Muscle of back (tissue), 11 donors: ENCODE data around the gene CPLX1. TPM values are rescaled to one million over a fixed set of nuclear protein-coding genes. Genes with fewer than 3 reads are reported as not detected.
"Not testable (repeated sequence)": the region's sequence is repeated elsewhere in the genome, so short reads cannot be mapped to it uniquely, and the experiment has no call there.

Experiments
- DNase-seq, 3 donors: peaks; one replicate each; pipeline versions ENCODE4 v3.0.0 to v3.0.0-alpha.2; 2013
- polyA plus RNA-seq, 10 donors: library from polyadenylated mRNA; unstranded; fragments of 120-200 nt; gene quantifications; one replicate each; pipeline ENCODE4 v1.2.1, GENCODE V29; 2013; ENCODE audit not compliant: insufficient read length in 10 of 10

The CPLX1 gene
- polyA plus RNA-seq, 10 donors, result 0.19 to 0.74 (median 0.29) TPM

- not testable (repeated sequence) for DNase-seq
Observed at GRCh38 chr4:736561-736960, 89.4 kb downstream of the CPLX1 start.

DNA sequence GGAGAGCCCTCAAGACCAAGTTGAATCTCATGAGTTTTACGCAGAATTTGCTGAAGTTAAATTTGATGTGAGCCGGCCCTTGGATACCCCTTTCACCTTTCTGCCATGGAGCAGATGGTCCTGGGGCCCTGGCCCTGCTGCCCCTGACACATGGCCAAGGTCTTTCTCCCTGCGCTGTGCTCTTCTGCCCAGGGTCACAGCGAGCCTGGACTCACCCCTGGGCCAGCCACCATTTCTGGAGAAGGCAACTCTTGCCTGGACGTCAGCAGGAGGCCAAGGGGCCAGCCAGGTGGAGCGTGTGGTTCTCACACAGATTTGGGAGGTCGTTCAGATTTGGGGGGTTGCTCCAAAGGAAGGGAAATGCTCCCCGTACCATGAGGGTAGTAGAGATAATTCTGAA is 90.3 kb downstream of the CPLX1 start:
- no peak for DNase-seq

Other genes with a start within 250 kb of the CPLX1 start
- under 1 TPM in 2 of 10 donors, not detected in 8; 0.18 to 0.29 TPM for gene TMEM271, start 249.8 kb downstream of the CPLX1 start, polyA plus RNA-seq
- gene PDE6B, start 200.6 kb downstream of the CPLX1 start, polyA plus RNA-seq, result 10 to 100 TPM in 8 of 10 donors, 1 to 10 TPM in 2; 10.0 to 17.6 (median 12.5) TPM
- gene ATP5ME, start 151.9 kb downstream of the CPLX1 start, polyA plus RNA-seq, result 100 to 1,000 TPM; 237 to 384 (median 304) TPM
- gene MYL5, start 151.6 kb downstream of the CPLX1 start, polyA plus RNA-seq, result 100 to 1,000 TPM; 406 to 976 (median 862) TPM
- gene SLC49A3, start 137.0 kb downstream of the CPLX1 start, polyA plus RNA-seq, result 10 to 100 TPM in 9 of 10 donors, 1 to 10 TPM in 1; 9.0 to 25.2 (median 15.9) TPM
- 10 to 100 TPM; 39.9 to 81.1 (median 52.4) TPM for gene PCGF3, start 120.3 kb downstream of the CPLX1 start, polyA plus RNA-seq
- 10 to 100 TPM; 24.8 to 46.9 (median 32.2) TPM for gene GAK, start 106.2 kb upstream of the CPLX1 start, polyA plus RNA-seq
- gene TMEM175, start 106.3 kb upstream of the CPLX1 start, polyA plus RNA-seq, result 10 to 100 TPM; 14.4 to 22.1 (median 17.0) TPM
- 1 to 10 TPM; 3.4 to 6.1 (median 4.4) TPM for gene DGKQ, start 147.4 kb upstream of the CPLX1 start, polyA plus RNA-seq
- 10 to 100 TPM in 8 of 10 donors, 1 to 10 TPM in 2; 7.9 to 16.4 (median 12.9) TPM for gene IDUA, start 160.9 kb upstream of the CPLX1 start, polyA plus RNA-seq
- 1 to 10 TPM; 1.2 to 5.1 (median 3.5) TPM for gene SLC26A1, start 167.3 kb upstream of the CPLX1 start, polyA plus RNA-seq
- 100 to 1,000 TPM in 9 of 10 donors, 10 to 100 TPM in 1; 76.7 to 265 (median 214) TPM for gene FGFRL1, start 185.5 kb upstream of the CPLX1 start, polyA plus RNA-seq